ENCODE data around the gene CELF4.

CELF4 gene

GRCh38 chr18:37276111-37276890 is 289.3 kb downstream of the CELF4 start:
- no peak for DNase-seq (ENCODE audit: low read depth, low spot score)
- H3K27ac ChIP-seq: no peak overlapping the region

GRCh38 chr18:37275237-37275741 is 290.3 kb downstream of the CELF4 start:
- DNase-seq (ENCODE audit: low read depth, low spot score): no peak
- H3K27ac ChIP-seq: no peak overlapping the region

- DNase-seq (ENCODE audit: low read depth, low spot score): no peak
- H3K27ac ChIP-seq: no peak overlapping the region
These were observed 291.0 kb downstream of the CELF4 start for GRCh38 chr18:37274309-37275236.

GRCh38 chr18:37272841-37273240 is 292.8 kb downstream of the CELF4 start:
- H3K27ac ChIP-seq: no peak overlapping the region
- no peak for DNase-seq (ENCODE audit: low read depth, low spot score)

- H3K27ac ChIP-seq: no peak overlapping the region
- no peak for DNase-seq (ENCODE audit: low read depth, low spot score)
These were observed 293.4 kb downstream of the CELF4 start for GRCh38 chr18:37272226-37272625.

GRCh38 chr18:37270666-37271052 is 294.9 kb downstream of the CELF4 start:
- H3K27ac ChIP-seq: no peak overlapping the region
- DNase-seq (ENCODE audit: low read depth, low spot score): no peak

- DNase-seq (ENCODE audit: low read depth, low spot score): no peak
- H3K27ac ChIP-seq: no peak overlapping the region
These were observed 295.4 kb downstream of the CELF4 start for GRCh38 chr18:37270038-37270665.

GRCh38 chr18:37266290-37266689 is 299.3 kb downstream of the CELF4 start:
- no peak overlapping the region for H3K27ac ChIP-seq
- DNase-seq (ENCODE audit: low read depth, low spot score): no peak

- no peak for DNase-seq (ENCODE audit: low read depth, low spot score)
- H3K27ac ChIP-seq: no peak overlapping the region
These were observed 300.2 kb downstream of the CELF4 start for GRCh38 chr18:37265382-37265781.

GRCh38 chr18:37264956-37265355 is 300.6 kb downstream of the CELF4 start:
- no peak for DNase-seq (ENCODE audit: low read depth, low spot score)
- H3K27ac ChIP-seq: no peak overlapping the region

GRCh38 chr18:37261988-37262387 is 303.6 kb downstream of the CELF4 start:
- no peak overlapping the region for H3K27ac ChIP-seq
- DNase-seq (ENCODE audit: low read depth, low spot score): no peak

- H3K27ac ChIP-seq: no peak overlapping the region
- DNase-seq (ENCODE audit: low read depth, low spot score): no peak
These were observed 304.3 kb downstream of the CELF4 start for GRCh38 chr18:37261246-37261840.

- DNase-seq (ENCODE audit: low read depth, low spot score): no peak
- no peak overlapping the region for H3K27ac ChIP-seq
These were observed 305.1 kb downstream of the CELF4 start for GRCh38 chr18:37260367-37261093.

- no peak overlapping the region for H3K27ac ChIP-seq
- no peak for DNase-seq (ENCODE audit: low read depth, low spot score)
These were observed 305.9 kb downstream of the CELF4 start for GRCh38 chr18:37259711-37260110.

GRCh38 chr18:37258819-37259218 is 306.8 kb downstream of the CELF4 start:
- H3K27ac ChIP-seq: no peak overlapping the region
- no peak for DNase-seq (ENCODE audit: low read depth, low spot score)

GRCh38 chr18:37258131-37258530 is 307.5 kb downstream of the CELF4 start:
- DNase-seq (ENCODE audit: low read depth, low spot score): no peak
- H3K27ac ChIP-seq: no peak overlapping the region

- DNase-seq (ENCODE audit: low read depth, low spot score): no peak
- H3K27ac ChIP-seq: no peak overlapping the region
These were observed 310.6 kb downstream of the CELF4 start for GRCh38 chr18:37254973-37255372.

GRCh38 chr18:37254236-37254754 is 311.3 kb downstream of the CELF4 start:
- DNase-seq (ENCODE audit: low read depth, low spot score): no peak
- H3K27ac ChIP-seq: no peak overlapping the region
